SU-DHL-6 (cell line): ENCODE results near the gene UCN3.

Experiments used
- H2AFZ ChIP-seq: fragments of 200-600 bp; sonication (generic); 2 replicates; pipeline ENCODE4 v1.6.1; 2014; ENCODE audit warnings: low read depth, mild to moderate bottlenecking, moderate library complexity, mixed read lengths, antibody characterized with exemption, low read length; ENCODE audit not compliant: severe bottlenecking
- H3F3A ChIP-seq: fragments of 200-600 bp; shearing (Covaris generic); 2 replicates; pipeline ENCODE4 v1.6.0; 2016; ENCODE audit warnings: antibody characterized with exemption, mild to moderate bottlenecking; ENCODE audit not compliant: insufficient read depth
- H3K27ac ChIP-seq: fragments of 200-600 bp; sonication (generic); 2 replicates; pipeline ENCODE4 v1.5.1; 2016; ENCODE audit warnings: low read depth, mild to moderate bottlenecking, low read length, moderate library complexity, mixed read lengths
- H3K27me3 ChIP-seq: fragments of 200-600 bp; sonication (generic), shearing (Covaris generic); 2 replicates; pipeline ENCODE4 v1.6.0; 2014; ENCODE audit warnings: mild to moderate bottlenecking, low read length
- H3K36me3 ChIP-seq: fragments of 200-600 bp; sonication (generic); 2 replicates; pipeline ENCODE4 v1.6.1; 2014; ENCODE audit warnings: mild to moderate bottlenecking, low read length, mixed read lengths
- H3K4me2 ChIP-seq: fragments of 300-600, 200-600 bp; shearing (Covaris generic), sonication (generic); 2 replicates; pipeline ENCODE4 v1.6.0; 2014; ENCODE audit warnings: low read length, low read depth, mild to moderate bottlenecking; ENCODE audit not compliant: poor library complexity, severe bottlenecking
- H3K4me3 ChIP-seq: fragments of 200-600 bp; sonication (generic); 2 replicates; pipeline ENCODE4 v1.5.1; 2014; ENCODE audit warnings: antibody characterized with exemption, low read length, mild to moderate bottlenecking, mixed read lengths; ENCODE audit not compliant: insufficient read depth, poor library complexity, severe bottlenecking
- H3K79me2 ChIP-seq: fragments of 200-600 bp; sonication (generic); 2 replicates; pipeline ENCODE4 v1.6.1; 2014; ENCODE audit warnings: mild to moderate bottlenecking, low read length, moderate library complexity; ENCODE audit not compliant: insufficient read depth
- H3K9ac ChIP-seq: fragments of 200-600 bp; sonication (generic); 2 replicates; pipeline ENCODE4 v1.7.0; 2014; ENCODE audit warnings: mild to moderate bottlenecking, low read length
- H3K9me2 ChIP-seq: fragments of 200-600 bp; sonication (generic); replicated peaks from 2 replicates; pipeline ENCODE4 v1.6.1; 2014; ENCODE audit warnings: low read length; ENCODE audit not compliant: insufficient read depth
- H3K9me3 ChIP-seq: fragments of 200-600 bp; sonication (generic); 2 replicates; pipeline ENCODE4 v1.6.1; 2014; ENCODE audit warnings: low read length, mixed read lengths; ENCODE audit not compliant: insufficient read depth
- H4K20me1 ChIP-seq: fragments of 200-600 bp; sonication (generic); 2 replicates; pipeline ENCODE4 v1.6.1; 2014; ENCODE audit warnings: low read depth, mild to moderate bottlenecking, antibody characterized with exemption, low read length, moderate library complexity, mixed read lengths
- CTCF ChIP-seq: fragments of 200-600 bp; sonication (generic); IDR thresholded peaks from one replicate; pipeline ENCODE4 v1.5.1; 2017; ENCODE audit warnings: antibody characterized with exemption, mild to moderate bottlenecking, low read length, moderate library complexity; ENCODE audit not compliant: insufficient read depth, poor library complexity, severe bottlenecking
- EZH2phosphoT487 ChIP-seq: fragments of 200-600 bp; sonication (generic), shearing (Covaris generic); conservative IDR thresholded peaks from 2 replicates; pipeline ENCODE4 v1.6.1; 2018; ENCODE audit warnings: mild to moderate bottlenecking, antibody characterized with exemption, low read length, moderate library complexity, mixed read lengths

Gene UCN3

GRCh38 chr10:5319863-5320262 lies 44.9 kb upstream of the UCN3 start:
- Histone ChIP-seq H4K20me1 (no peaks in the 10 kb centered on the region), H3K9me3 (no peaks in the 10 kb centered on the region), H3K27me3 (no peaks in the 10 kb centered on the region), H3K79me2 (no peaks in the 10 kb centered on the region), H3K27ac (no peak overlapping the region), H2AFZ (no peak overlapping the region), H3F3A (no peaks in the 10 kb centered on the region), H3K9ac (no peak overlapping the region), H3K36me3 (no peaks in the 10 kb centered on the region), H3K4me2 (no peak overlapping the region), H3K4me3 (no peak overlapping the region), H3K9me2 (no peaks in the 10 kb centered on the region)
- TF ChIP-seq EZH2phosphoT487 = no peak

- Histone ChIP-seq H3K9ac (no peak overlapping the region), H3K36me3 (no peaks in the 10 kb centered on the region), H3K4me3 (no peak overlapping the region), H3K79me2 (no peaks in the 10 kb centered on the region), H3K27ac (no peak overlapping the region), H3K4me2 (no peak overlapping the region), H4K20me1 (no peaks in the 10 kb centered on the region), H3K27me3 (no peaks in the 10 kb centered on the region), H3K9me2 (no peaks in the 10 kb centered on the region), H3K9me3 (no peaks in the 10 kb centered on the region), H2AFZ (no peak overlapping the region), H3F3A (no peaks in the 10 kb centered on the region)
- TF ChIP-seq EZH2phosphoT487 (no peak), CTCF (no peak)
Measured at GRCh38 chr10:5321273-5321672, 43.5 kb upstream of the UCN3 start.

GRCh38 chr10:5323446-5323845 lies 41.3 kb upstream of the UCN3 start:
- Histone ChIP-seq H3F3A (no peaks in the 10 kb centered on the region), H4K20me1 (no peaks in the 10 kb centered on the region), H3K9me3 (no peaks in the 10 kb centered on the region), H3K4me2 (no peak overlapping the region), H3K4me3 (no peak overlapping the region), H3K9me2 (no peaks in the 10 kb centered on the region), H3K79me2 (no peaks in the 10 kb centered on the region), H3K27me3 (no peaks in the 10 kb centered on the region), H2AFZ (no peak overlapping the region), H3K36me3 (no peaks in the 10 kb centered on the region), H3K9ac (no peak overlapping the region), H3K27ac (no peak overlapping the region)
- TF ChIP-seq EZH2phosphoT487 (no peak), CTCF (no peak)

GRCh38 chr10:5325076-5325475 lies 39.7 kb upstream of the UCN3 start:
- H3K9me3 ChIP-seq = no peaks in the 10 kb centered on the region
- H3K27me3 ChIP-seq = no peaks in the 10 kb centered on the region
- H3K27ac ChIP-seq = no peak overlapping the region
- H3K4me3 ChIP-seq = no peak overlapping the region
- no peaks in the 10 kb centered on the region for H4K20me1 ChIP-seq
- TF ChIP-seq EZH2phosphoT487 (no peak), CTCF (no peak)
- no peaks in the 10 kb centered on the region for H3F3A ChIP-seq
- H2AFZ ChIP-seq = no peak overlapping the region
- no peak overlapping the region for H3K4me2 ChIP-seq
- H3K79me2 ChIP-seq = no peaks in the 10 kb centered on the region
- H3K9ac ChIP-seq = no peak overlapping the region
- no peaks in the 10 kb centered on the region for H3K36me3 ChIP-seq
- no peaks in the 10 kb centered on the region for H3K9me2 ChIP-seq
